Ectodermal cell (in vitro differentiated cells): ENCODE results near the gene SMAD3.
"Not testable (repeated sequence)": the region's sequence is repeated elsewhere in the genome, so short reads cannot be mapped to it uniquely, and the experiment has no call there.

ENCODE experiments used
- H3K27ac ChIP-seq: 2 replicates; pipeline ENCODE4 v1.7.0; 2013; ENCODE audit warnings: mild to moderate bottlenecking, low read depth, low read length; ENCODE audit not compliant: insufficient read depth, poor library complexity, severe bottlenecking
- H3K27me3 ChIP-seq: 2 replicates; pipeline ENCODE4 v1.7.0; 2013; ENCODE audit warnings: mild to moderate bottlenecking, low read length; ENCODE audit not compliant: insufficient read depth, control insufficient read depth, poor library complexity, severe bottlenecking
- H3K36me3 ChIP-seq: one replicate; pipeline ENCODE4 v1.7.0; 2013; ENCODE audit warnings: low read length; ENCODE audit not compliant: control insufficient read depth, insufficient read depth
- H3K4me1 ChIP-seq: one replicate; pipeline ENCODE4 v1.7.0; 2013; ENCODE audit warnings: low read length; ENCODE audit not compliant: control insufficient read depth, insufficient read depth
- H3K4me3 ChIP-seq: 2 replicates; pipeline ENCODE4 v1.7.0; 2013; ENCODE audit warnings: low read depth, low read length, control low read depth; ENCODE audit not compliant: insufficient read depth
- H3K9me3 ChIP-seq: 2 replicates; pipeline ENCODE4 v1.7.0; 2013; ENCODE audit warnings: mild to moderate bottlenecking, low read length, moderate library complexity; ENCODE audit not compliant: control insufficient read depth
- WGBS, 2 experiments: methylation state at CpG; one replicate each; pipeline ENCODE4 v1.1.7; 2013; ENCODE audit warnings: missing lambda C conversion rate in 2 of 2; 5-methylcytosine and 5-hydroxymethylcytosine counted together

Gene SMAD3

DNA sequence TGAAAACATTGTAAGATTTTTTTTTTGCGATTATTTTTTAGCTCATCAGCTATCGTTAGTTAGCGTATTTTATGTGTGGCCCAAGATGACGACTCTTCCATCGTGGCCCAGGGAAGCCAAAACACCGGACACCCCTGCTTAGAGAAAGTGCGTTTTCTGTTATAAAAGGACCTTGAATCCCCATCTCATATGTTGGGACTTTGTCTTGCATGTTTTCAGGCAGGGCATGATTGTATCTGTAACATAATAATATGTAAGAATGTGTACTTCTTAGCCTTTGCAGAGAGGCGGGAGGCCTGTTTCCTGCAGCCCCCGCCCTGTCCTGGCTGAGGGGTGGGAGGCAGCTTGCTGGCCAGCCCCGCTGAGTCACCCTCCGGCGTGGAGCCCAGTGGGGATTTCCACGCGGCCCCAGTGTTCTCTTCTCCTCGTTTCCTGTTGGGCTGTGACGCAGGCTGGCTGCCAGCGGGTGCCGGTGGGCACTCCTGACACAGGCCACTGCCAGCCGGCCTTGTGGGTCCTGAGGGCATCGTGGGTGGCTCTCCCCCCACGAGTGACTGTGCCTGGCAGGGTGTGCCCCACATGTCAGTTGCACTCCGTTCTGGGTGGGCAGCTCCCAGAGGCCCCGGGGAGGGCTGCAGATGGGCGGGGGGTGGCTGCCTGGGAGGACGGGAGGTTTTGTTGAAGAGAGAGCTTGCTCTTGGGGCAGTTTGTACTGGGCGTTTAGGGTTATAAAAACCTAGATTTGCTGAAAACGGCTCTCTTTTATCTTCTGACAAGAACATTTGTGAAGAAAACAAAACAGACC is 55.6 kb downstream of the SMAD3 start:
- no peak overlapping the region for H3K27ac ChIP-seq
- H3K4me3 ChIP-seq = no peak overlapping the region
- peaks cover 14% of the 10 kb centered on the region for H3K4me1 ChIP-seq
- no peaks in the 10 kb centered on the region for H3K27me3 ChIP-seq
- no peaks in the 10 kb centered on the region for H3K9me3 ChIP-seq
- 81 to 84% methylated on average over 27 of the region's 27 CpGs for WGBS, 2 experiments
- H3K36me3 ChIP-seq = no peaks in the 10 kb centered on the region

DNA sequence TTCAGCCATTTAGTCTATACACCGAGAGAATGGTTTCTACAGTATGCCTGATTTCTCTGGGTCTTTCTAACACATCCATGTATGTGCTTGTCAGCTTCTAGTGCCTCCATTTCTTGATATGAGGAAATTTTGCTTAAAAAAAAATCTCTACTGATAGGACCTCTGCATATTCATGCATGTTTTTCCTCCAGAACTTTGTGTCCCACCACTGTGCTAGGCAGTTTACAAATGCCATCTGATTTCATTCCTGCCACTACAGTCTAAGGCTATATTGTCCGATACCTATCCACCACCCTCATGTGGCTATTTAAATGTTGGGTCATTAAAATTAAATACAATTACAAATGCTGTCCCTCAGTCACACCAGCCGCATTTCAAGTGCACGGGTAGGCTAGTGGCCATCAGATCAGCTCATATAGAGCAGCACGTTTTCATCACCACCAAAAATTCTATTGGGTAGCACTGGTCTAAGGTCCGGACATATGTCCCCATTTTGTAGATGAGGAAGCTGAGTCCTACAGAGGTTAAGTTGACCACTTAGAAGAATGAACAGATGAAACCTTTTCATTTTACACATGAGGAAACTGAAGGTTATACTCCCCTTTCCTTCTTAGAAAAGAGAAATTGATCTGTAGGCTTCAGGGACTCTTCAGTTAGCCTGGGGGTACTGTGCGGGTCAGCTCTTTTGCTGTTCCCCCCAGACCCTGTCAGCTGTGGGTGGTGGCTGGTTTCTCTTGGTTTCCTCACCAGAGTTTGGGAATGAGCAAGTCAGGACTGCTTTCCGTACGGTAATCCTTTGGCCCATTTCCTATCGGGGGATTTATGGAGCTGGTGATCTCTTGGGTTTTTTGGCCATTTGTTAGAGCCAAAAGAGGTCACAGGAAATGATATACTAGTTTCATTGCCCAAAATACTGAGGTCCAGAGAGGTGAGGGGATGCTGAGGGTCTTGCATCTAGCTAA is 56.5 kb downstream of the SMAD3 start:
- Histone ChIP-seq H3K27ac (no peak overlapping the region), H3K36me3 (no peaks in the 10 kb centered on the region)
- WGBS, 2 experiments = 94 to 96% methylated on average over 10 of the region's 10 CpGs

DNA sequence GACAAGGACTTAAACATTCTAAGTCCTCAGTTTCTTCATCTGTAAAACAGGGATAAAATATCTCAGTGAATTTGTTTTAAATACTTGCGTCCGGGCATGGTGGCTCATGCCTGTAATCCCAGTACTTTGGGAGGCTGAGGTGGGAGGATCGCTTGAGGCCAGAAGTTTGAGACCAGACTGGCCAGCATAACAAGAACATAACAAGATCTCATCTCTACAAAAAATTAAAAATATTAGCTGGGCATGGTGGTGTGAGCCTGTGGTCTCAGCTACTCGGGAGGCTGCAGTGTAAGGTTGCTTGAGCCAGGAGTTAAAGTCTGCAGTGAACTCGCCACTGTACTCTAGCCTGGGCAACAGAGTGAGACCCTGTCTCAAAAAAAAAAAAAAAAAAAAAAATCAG is 57.4 kb downstream of the SMAD3 start:
- H3K4me1 ChIP-seq = peaks cover 14% of the 10 kb centered on the region

More for the DNA sequence above, 56.5 kb downstream of the SMAD3 start:
- Histone ChIP-seq H3K9me3 (no peaks in the 10 kb centered on the region), H3K27me3 (no peaks in the 10 kb centered on the region), H3K4me1 (peaks cover 14% of the 10 kb centered on the region), H3K4me3 (no peak overlapping the region)

DNA sequence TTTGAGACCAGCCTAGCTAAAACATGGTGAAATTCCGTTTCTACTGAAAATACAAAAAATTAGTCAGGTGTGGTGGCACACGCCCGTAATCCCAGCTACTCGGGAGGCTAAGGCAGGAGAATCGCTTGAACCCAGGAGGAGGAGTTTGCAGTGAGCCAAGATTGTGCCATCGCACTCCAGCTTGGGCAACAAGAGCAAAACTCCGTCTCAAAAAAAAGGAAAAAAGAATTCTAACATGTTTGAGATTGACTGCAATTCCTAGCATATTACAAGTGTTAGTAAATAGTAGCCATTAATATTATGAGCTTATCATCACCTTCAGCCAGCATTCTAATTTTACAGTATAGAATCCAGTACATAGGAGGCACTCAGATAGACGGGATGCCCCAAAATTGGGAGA is 57.9 kb downstream of the SMAD3 start:
- H3K36me3 ChIP-seq, H3K9me3 ChIP-seq, H3K27me3 ChIP-seq, H3K4me3 ChIP-seq, H3K27ac ChIP-seq: not testable (repeated sequence)
- WGBS, 2 experiments = 93 to 96% methylated on average over 8 of the region's 8 CpGs
- peaks cover 14% of the 10 kb centered on the region for H3K4me1 ChIP-seq

More for the DNA sequence above, 57.4 kb downstream of the SMAD3 start:
- H3K36me3 ChIP-seq, H3K9me3 ChIP-seq, H3K27me3 ChIP-seq, H3K4me3 ChIP-seq, H3K27ac ChIP-seq: not testable (repeated sequence)
- WGBS, 2 experiments = 78 to 79% methylated on average over 5 of the region's 5 CpGs

DNA sequence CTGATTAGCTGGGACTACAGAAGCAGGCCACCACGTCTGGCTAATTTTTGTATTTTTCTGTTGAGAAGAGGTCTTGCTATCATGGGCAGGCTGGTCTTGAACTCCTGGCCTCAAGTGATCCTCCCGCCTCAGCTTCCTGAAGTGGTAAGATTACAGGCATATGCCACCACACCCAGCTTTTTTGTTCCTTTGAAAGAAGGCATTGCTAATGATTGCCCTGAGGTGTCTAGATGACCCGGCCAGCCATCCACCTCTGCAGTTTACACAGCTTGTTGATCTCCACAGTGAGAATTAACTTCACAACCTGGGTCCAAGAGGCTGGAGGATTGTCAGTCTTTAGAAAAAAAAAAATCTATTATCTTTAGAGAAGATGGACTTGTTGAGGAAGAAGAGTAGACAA is 58.7 kb downstream of the SMAD3 start:
- Histone ChIP-seq H3K4me1 (peaks cover 14% of the 10 kb centered on the region), H3K36me3 (no peaks in the 10 kb centered on the region), H3K27me3 (no peaks in the 10 kb centered on the region), H3K4me3 (no peak overlapping the region), H3K9me3 (no peaks in the 10 kb centered on the region), H3K27ac (no peak overlapping the region)
- WGBS, 2 experiments = 89 to 91% methylated on average over 3 of the region's 3 CpGs

DNA sequence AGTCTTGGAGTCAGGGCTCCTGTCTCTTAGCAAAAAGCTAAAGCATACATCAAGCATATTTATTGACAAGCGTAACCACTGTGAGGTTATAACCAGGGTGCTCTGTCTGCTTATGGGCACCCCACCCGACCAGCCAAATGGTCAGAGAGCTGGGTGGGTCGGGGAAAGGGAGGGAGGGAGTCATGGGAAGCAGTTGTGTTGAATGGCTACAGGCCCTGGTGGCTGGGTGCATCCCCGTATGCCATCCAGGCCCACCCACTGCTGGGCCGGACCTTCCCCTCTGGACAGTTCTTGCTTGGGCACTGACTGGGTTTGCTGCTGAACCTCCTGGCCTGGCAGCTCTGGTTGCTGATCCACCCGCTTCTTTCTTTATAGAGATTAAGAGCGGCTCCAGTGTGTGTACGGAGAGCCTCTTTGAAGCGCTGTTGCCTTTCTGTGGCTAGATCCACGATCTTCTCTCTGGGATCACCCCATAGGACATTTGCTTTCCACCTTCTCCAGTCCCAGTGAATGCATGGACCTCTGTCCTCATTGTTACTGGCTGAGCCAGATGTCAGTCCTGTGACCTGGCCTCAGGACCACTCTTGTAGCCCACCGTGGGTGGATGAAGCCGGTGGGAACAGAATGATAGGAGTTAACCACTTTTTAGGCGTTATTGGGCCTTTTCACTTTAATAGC is 59.6 kb downstream of the SMAD3 start:
- Histone ChIP-seq H3K9me3 (no peaks in the 10 kb centered on the region), H3K27ac (no peak overlapping the region), H3K36me3 (no peaks in the 10 kb centered on the region), H3K4me1 (peaks cover 14% of the 10 kb centered on the region), H3K4me3 (no peak overlapping the region), H3K27me3 (no peaks in the 10 kb centered on the region)
- WGBS, 2 experiments = 88 to 90% methylated on average over 13 of the region's 13 CpGs

DNA sequence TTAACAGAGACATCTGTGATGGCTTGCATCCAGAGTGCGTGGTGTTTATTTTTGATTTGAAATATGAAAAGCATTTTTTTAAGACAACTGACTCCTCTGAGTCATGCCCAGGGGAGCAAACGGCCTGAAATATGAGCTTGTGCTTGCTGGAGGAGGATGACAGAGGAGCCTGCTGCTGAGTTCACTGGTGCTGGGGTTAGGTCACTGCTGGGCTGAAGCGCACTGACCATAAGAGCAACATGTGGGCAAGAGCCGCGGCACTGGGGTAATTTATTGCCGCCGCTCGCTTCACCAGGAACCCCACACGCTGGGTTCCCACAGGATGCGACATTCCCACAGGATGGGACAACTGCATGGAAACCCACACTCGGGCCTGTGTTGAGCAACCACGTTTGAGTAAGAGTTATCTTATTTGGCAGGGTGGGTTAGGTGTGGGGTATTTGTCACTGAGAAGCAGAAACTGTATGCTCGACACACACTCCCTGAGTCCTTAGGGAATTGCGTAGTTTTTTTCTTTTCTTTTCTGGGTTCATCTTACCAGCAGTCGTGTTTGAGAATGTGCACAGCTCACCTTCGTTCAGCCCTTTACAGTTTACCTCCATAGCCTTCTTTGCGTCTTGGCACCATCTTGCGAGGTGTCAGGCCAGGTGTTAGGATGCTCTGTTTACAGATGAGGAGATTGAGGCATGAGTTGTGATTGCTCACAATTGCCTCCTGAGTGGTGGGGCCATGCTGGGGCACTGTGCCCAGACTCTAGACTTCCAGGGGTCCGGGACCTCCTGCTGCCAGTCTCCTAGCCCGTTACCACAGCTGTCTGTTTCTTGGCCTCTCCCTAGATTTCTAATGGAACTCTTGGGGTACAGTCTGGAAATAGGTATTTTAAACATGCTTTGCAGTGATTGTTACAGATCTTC is 60.4 kb downstream of the SMAD3 start:
- H3K27ac ChIP-seq = no peak overlapping the region
- H3K36me3 ChIP-seq = no peaks in the 10 kb centered on the region

DNA sequence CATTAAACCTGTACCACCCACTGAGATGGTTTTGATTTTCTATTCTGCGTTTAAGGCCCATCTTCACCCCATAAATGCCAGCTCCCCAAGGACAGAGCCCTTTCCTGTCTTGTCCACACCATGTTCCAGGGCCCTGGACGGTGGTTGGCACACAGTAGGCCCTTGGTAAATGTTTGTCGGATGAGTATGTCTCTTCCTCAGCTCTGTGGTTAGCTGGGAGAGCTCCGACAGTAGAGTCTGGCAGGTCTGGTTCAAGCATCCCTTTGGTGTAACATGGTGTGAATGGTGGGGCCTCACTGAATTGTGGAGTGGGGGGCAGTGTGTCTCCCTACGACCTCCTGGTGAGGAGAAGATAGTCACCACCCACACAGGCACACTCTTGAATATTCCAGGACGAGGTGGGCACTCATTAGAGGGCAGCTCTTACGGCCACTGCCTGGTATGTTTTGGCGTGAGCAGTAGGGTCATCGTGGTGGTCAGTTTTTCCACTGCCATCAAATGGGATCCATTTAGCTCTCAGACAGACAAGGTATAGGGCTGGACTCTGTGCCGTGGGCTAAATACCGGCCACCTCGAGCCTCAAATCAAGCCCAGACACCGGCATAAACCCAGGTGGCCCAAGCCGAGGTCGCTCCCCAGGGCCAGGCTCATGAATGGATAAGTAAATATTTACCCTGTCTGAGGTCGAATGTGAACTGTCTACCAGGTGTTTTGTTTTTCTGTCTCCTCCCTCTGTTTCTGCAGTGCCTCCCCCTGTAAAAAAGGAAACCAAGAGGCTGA is 61.3 kb downstream of the SMAD3 start:
- Histone ChIP-seq H3K9me3 (no peaks in the 10 kb centered on the region), H3K36me3 (no peaks in the 10 kb centered on the region), H3K27ac (no peak overlapping the region), H3K27me3 (no peaks in the 10 kb centered on the region), H3K4me1 (peaks cover 21% of the 10 kb centered on the region), H3K4me3 (no peak overlapping the region)
- 85 to 87% methylated on average over 16 of the region's 16 CpGs for WGBS, 2 experiments

More for the DNA sequence above, 60.4 kb downstream of the SMAD3 start:
- Histone ChIP-seq H3K4me3 (no peak overlapping the region), H3K27me3 (no peaks in the 10 kb centered on the region), H3K9me3 (no peaks in the 10 kb centered on the region), H3K4me1 (peaks cover 19% of the 10 kb centered on the region)
- WGBS, 2 experiments = 93% methylated on average over 20 of the region's 20 CpGs

DNA sequence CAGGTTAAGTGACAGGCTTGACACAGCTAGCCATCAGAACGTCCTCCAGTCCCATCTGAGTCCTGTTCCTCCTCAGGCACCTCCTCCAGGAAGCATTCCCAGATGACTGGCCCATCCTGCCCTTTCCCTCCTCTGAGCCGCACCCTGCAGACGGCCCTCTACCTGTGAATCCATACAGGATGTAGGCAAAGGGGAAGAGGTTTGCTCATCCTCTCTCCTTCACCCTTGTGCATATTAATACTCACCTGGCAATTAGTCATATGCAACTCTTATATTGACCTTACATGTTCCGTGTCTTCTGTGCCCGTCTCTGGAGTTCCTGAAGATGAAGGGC is 61.9 kb downstream of the SMAD3 start:
- Histone ChIP-seq H3K27ac (no peak overlapping the region), H3K27me3 (no peaks in the 10 kb centered on the region), H3K9me3 (no peaks in the 10 kb centered on the region), H3K36me3 (no peaks in the 10 kb centered on the region), H3K4me1 (peaks cover 26% of the 10 kb centered on the region), H3K4me3 (no peak overlapping the region)
- 87 to 89% methylated on average over 5 of the region's 5 CpGs for WGBS, 2 experiments
